SK-N-MC (cell line): ENCODE results near the gene LTBP2.

Experiments used
- DNase-seq: peaks from one replicate; pipeline ENCODE4 v3.0.0-alpha.2; 2011; ENCODE audit warnings: low read depth, low spot score
- H3K27ac ChIP-seq: fragments of 200-600 bp; sonication (generic); 2 replicates; pipeline ENCODE4 v1.5.1; 2016; ENCODE audit warnings: mixed run types
- H3K36me3 ChIP-seq: fragments of 200-600 bp; sonication (generic); 2 replicates; pipeline ENCODE4 v1.6.1; 2017; ENCODE audit warnings: antibody characterized with exemption, low read length, mixed read lengths; ENCODE audit not compliant: insufficient read depth
- H3K4me3 ChIP-seq: fragments of 200-600 bp; sonication (generic); 2 replicates; pipeline ENCODE4 v1.5.1; 2016
- H3K9ac ChIP-seq: fragments of 200-600 bp; sonication (generic); 2 replicates; pipeline ENCODE4 v1.8.0; 2017; ENCODE audit warnings: mixed run types, mixed read lengths; ENCODE audit not compliant: insufficient read length
- H3K9me3 ChIP-seq: fragments of 200-600 bp; sonication (generic); 2 replicates; pipeline ENCODE4 v1.6.1; 2017; ENCODE audit warnings: low read depth, mild to moderate bottlenecking, antibody characterized with exemption, low read length, moderate library complexity, mixed read lengths
- EZH2 ChIP-seq: fragments of 200-600 bp; sonication (generic); IDR thresholded peaks from one replicate; pipeline ENCODE4 v1.6.1; 2017; ENCODE audit warnings: antibody characterized with exemption
- FOXP2 ChIP-seq: optimal IDR thresholded peaks from 2 replicates; pipeline ENCODE3; 2011; ENCODE audit warnings: mild to moderate bottlenecking, moderate library complexity; ENCODE audit not compliant: insufficient read depth; ENCODE audit errors: extremely low read length, control extremely low read depth
- POLR2AphosphoS5 ChIP-seq: IDR thresholded peaks from 2 replicates; pipeline ENCODE4 v1.6.1; 2012; ENCODE audit warnings: mild to moderate bottlenecking, low read depth, low read length, borderline replicate concordance

LTBP2 gene

DNA sequence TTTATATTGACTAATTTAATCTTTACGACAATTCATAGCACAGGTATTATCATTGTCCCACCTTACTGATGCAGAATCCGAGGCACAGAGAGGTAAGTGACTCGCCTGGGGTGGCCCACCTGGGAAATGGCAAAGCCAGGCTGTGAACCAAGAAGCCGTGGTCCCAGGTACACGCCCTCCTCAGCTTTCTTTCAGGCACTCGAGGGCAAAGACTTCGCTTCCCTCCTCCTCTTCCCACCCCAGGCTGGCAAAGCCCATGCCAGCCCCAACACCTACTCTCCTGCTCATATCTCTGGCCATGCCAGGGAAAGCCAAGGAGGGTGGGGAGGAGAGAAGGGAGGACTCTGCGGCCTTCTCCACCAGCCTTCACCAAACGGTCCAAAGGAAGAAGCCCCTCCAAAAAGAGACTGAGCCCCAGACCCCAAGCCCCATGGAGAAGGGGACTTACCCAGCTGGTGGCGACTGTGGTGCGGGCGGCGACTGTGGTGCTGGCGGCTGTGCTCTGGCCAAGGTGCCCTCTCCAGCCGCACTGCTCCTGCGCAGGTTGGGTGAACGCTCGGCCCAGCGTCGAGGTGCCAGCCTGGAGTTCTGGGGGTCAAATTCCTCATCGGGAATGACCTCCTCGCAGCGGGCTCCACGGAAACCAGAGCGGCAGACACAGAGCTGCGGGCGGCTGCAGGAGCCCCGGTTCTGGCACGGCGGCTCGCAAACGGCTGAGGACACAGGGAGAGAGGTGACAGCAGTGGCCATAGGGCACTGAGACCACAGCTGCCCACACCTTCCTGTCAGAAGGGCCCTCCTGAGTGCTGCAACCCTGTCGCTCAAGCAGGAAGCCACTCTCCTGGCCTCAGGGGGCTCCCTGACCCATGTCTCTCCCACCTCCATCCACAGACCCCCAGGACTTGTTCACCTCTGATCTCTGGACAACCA is 26.4 kb downstream of the LTBP2 start:
- no peak for TF ChIP-seq EZH2
- TF ChIP-seq POLR2AphosphoS5: no peak
- no peak for TF ChIP-seq FOXP2

DNA sequence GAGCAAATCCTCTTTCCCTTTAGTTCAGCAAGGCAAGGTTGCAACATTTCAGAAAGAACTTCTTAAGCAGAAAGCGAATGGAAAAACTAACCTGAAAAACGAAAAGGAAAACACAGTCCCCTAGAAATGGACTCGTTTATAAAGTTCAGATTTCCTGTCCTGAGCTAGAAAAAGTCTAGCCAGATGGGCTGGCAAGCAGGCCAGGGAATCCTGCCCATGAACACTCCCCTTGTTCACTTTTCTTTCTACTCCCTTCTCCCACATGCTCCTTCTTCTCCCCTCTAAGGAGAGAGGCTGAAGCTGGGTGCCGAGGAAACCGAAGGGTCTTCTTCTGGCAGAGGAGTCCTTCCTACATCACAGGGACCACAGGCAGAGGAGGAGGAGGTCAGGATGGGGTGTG is 27.1 kb downstream of the LTBP2 start:
- Histone ChIP-seq H3K9ac (no peak overlapping the region), H3K27ac (no peak overlapping the region)

More for the DNA sequence above, 26.4 kb downstream of the LTBP2 start:
- Histone ChIP-seq H3K9ac (no peak overlapping the region), H3K27ac (no peak overlapping the region), H3K36me3 (no peaks in the 10 kb centered on the region), H3K9me3 (no peaks in the 10 kb centered on the region), H3K4me3 (no peak overlapping the region)
- DNase-seq: no peak

GRCh38 chr14:74583689-74584434 is 28.2 kb downstream of the LTBP2 start:
- Histone ChIP-seq H3K27ac (no peak overlapping the region), H3K9me3 (no peaks in the 10 kb centered on the region), H3K36me3 (no peaks in the 10 kb centered on the region), H3K4me3 (no peak overlapping the region), H3K9ac (no peak overlapping the region)
- no peak for TF ChIP-seq FOXP2
- no peak for DNase-seq

More for the DNA sequence above, 27.1 kb downstream of the LTBP2 start:
- H3K4me3 ChIP-seq: no peak overlapping the region
- TF ChIP-seq POLR2AphosphoS5 (no peak), EZH2 (no peak), FOXP2 (no peak)
- no peaks in the 10 kb centered on the region for H3K36me3 ChIP-seq
- no peak for DNase-seq
- H3K9me3 ChIP-seq: no peaks in the 10 kb centered on the region

GRCh38 chr14:74582910-74583581 is 29.0 kb downstream of the LTBP2 start:
- DNase-seq: no peak
- TF ChIP-seq POLR2AphosphoS5 (no peak), FOXP2 (no peak), EZH2 (no peak)

GRCh38 chr14:74580275-74580672 is 31.8 kb downstream of the LTBP2 start:
- Histone ChIP-seq H3K9ac (no peak overlapping the region), H3K4me3 (no peak overlapping the region), H3K36me3 (no peaks in the 10 kb centered on the region), H3K9me3 (no peaks in the 10 kb centered on the region), H3K27ac (no peak overlapping the region)
- TF ChIP-seq FOXP2 (no peak), EZH2 (no peak), POLR2AphosphoS5 (no peak)
- DNase-seq: no peak

More at GRCh38 chr14:74582910-74583581, 29.0 kb downstream of the LTBP2 start:
- Histone ChIP-seq H3K9me3 (no peaks in the 10 kb centered on the region), H3K4me3 (no peak overlapping the region), H3K36me3 (no peaks in the 10 kb centered on the region), H3K9ac (no peak overlapping the region), H3K27ac (no peak overlapping the region)

GRCh38 chr14:74579447-74580274 is 32.4 kb downstream of the LTBP2 start:
- Histone ChIP-seq H3K9ac (no peak overlapping the region), H3K4me3 (no peak overlapping the region), H3K9me3 (no peaks in the 10 kb centered on the region), H3K27ac (no peak overlapping the region), H3K36me3 (no peaks in the 10 kb centered on the region)
- DNase-seq: no peak
- TF ChIP-seq POLR2AphosphoS5: no peak
- TF ChIP-seq EZH2: no peak
- TF ChIP-seq FOXP2: no peak

- H3K9me3 ChIP-seq: no peaks in the 10 kb centered on the region
Observed at GRCh38 chr14:74578479-74578878, 33.6 kb downstream of the LTBP2 start.

GRCh38 chr14:74577948-74578275 is 34.1 kb downstream of the LTBP2 start:
- no peak for DNase-seq
- H3K9ac ChIP-seq: no peak overlapping the region
- no peak for TF ChIP-seq POLR2AphosphoS5
- TF ChIP-seq FOXP2: no peak
- TF ChIP-seq EZH2: no peak
- H3K36me3 ChIP-seq: no peaks in the 10 kb centered on the region
- no peak overlapping the region for H3K4me3 ChIP-seq
- no peak overlapping the region for H3K27ac ChIP-seq
- H3K9me3 ChIP-seq: no peaks in the 10 kb centered on the region

More at GRCh38 chr14:74578479-74578878, 33.6 kb downstream of the LTBP2 start:
- no peak for DNase-seq
- Histone ChIP-seq H3K27ac (no peak overlapping the region), H3K36me3 (no peaks in the 10 kb centered on the region), H3K9ac (no peak overlapping the region), H3K4me3 (no peak overlapping the region)
- TF ChIP-seq EZH2: no peak
- no peak for TF ChIP-seq POLR2AphosphoS5
- TF ChIP-seq FOXP2: no peak
